ENCODE results near the gene FAM136A.

The FAM136A gene

DNA sequence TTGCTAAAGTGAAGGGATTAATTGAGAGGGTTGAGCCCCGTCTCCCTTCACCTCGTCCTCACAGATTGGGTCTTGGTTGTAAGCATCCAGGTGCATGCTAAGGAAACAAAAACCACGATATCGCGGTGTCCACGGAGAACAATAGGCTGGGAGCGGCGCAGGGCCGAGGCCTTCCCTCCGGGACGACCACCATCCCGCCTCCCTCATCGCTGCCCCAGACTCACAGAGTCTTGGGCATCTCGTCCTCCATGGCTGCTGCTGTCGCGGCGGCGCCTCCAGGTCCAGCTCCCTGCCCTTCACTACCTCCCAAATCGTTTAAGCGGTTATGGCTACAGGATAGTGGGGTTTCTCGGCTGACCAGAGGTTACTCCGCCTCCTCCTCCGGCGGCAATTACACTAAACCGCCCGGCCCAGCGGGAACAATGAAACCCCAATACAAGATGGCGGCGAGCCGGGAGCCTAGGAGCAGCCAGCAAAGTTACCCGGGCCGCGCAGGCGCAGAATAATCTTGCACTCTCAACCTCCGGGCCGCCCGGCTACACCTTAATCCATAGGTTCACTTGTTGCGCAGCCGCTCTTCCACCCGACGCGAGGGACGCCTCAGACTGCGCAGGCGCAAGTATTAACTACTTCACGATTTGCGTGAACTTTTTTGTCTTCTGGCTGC is 53.6 kb downstream of the FAM136A start, which contains the start of gene TIA1:
Gene TIA1 (minus strand): TSS at position 448 of the 667 bp plus-strand sequence. CDS start 198 bp downstream, at position 250.
- H3K79me2 ChIP-seq (ENCODE audit: low read length), result peaks cover 50% of the 10 kb centered on the region
- H3F3A ChIP-seq (ENCODE audit: insufficient read depth, low read length), result peaks cover 19% of the 10 kb centered on the region
- TF ChIP-seq, protein P1, sequence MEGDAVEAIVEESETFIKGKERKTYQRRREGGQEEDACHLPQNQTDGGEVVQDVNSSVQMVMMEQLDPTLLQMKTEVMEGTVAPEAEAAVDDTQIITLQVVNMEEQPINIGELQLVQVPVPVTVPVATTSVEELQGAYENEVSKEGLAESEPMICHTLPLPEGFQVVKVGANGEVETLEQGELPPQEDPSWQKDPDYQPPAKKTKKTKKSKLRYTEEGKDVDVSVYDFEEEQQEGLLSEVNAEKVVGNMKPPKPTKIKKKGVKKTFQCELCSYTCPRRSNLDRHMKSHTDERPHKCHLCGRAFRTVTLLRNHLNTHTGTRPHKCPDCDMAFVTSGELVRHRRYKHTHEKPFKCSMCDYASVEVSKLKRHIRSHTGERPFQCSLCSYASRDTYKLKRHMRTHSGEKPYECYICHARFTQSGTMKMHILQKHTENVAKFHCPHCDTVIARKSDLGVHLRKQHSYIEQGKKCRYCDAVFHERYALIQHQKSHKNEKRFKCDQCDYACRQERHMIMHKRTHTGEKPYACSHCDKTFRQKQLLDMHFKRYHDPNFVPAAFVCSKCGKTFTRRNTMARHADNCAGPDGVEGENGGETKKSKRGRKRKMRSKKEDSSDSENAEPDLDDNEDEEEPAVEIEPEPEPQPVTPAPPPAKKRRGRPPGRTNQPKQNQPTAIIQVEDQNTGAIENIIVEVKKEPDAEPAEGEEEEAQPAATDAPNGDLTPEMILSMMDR (IDR thresholded peaks at IDR 0.05; ENCODE audit: low read length), result no peak
- no peak for TF ChIP-seq EZH2phosphoT487 (IDR thresholded peaks at IDR 0.05; ENCODE audit: low read length)
- TF ChIP-seq EZH2 (optimal IDR thresholded peaks at IDR 0.05; ENCODE audit: low read depth, low read length), result no peak
- no peaks in the 10 kb centered on the region for H3K36me3 ChIP-seq (replicated peaks; ENCODE audit: insufficient read depth, low read length)
- 0 out of 2 replicates have a peak, but pooled peaks cover 3% of the 10 kb centered on the region for H3K4me1 ChIP-seq (ENCODE audit: low read length)
- H3K9ac ChIP-seq (ENCODE audit: low read length), result peak within 1 kb of the TSS; percentile 90
- H3K27me3 ChIP-seq (replicated peaks; ENCODE audit: insufficient read depth, low read length), result no peaks in the 10 kb centered on the region
- H3K9me2 ChIP-seq (replicated peaks; ENCODE audit: insufficient read depth, low read length), result no peaks in the 10 kb centered on the region
- H3K4me3 ChIP-seq (ENCODE audit: low read length), result peak within 1 kb of the TSS; percentile 91
- H2AFZ ChIP-seq (ENCODE audit: low read length), result peak within 1 kb of the TSS; percentile 74
- H4K20me1 ChIP-seq (ENCODE audit: insufficient read depth, low read length), result peaks cover 5% of the 10 kb centered on the region; the same call in 1 of the 2 replicates
- peak; percentile 100 for DNase-seq
- H3K4me2 ChIP-seq (ENCODE audit: low read depth, low read length), result peak within 1 kb of the TSS; percentile 59
- peak within 1 kb of the TSS; percentile 93 for H3K27ac ChIP-seq (ENCODE audit: low read length)
- no peaks in the 10 kb centered on the region for H3K9me3 ChIP-seq (replicated peaks; ENCODE audit: insufficient read depth, low read length)

DNA sequence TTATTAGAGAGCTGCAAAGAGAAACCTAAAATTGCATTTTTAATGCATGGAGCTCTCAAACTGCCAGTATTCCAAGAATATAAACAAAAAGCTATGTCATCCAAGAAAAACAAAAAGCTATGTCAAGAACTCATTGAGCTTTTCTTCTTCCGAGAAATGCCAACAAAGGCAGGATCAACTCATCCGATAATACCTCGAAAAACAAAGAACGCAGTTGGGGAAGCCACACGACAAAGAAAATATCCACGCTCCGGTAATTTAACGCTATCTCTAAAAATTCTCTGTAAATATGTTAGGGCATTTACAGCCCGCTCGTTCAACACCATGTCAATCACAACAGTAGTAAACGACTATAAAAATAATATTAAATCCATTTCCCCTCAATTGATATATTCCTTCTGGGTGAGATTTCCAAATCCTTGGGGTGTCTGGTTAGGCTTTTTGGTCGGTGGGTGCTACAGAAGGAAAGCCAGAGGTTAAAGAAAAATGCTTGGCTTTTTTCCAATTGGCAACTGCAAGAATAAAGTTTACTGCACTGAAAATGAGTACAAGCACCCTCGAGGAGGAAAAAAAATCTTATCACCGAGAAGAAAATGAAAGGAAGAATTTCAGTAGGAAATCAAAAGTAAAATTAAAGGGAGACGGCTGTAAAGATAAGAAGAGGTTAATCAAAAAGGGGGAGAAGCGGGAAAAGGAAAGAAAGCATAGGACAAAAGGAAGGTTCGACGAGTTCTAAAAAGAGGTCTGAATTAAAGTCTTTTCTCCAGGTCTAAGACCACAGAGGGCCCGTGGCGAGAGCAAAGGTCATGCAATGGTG is 54.3 kb downstream of the FAM136A start:
- Histone ChIP-seq H3K27ac (ENCODE audit: low read length) (peak overlapping the region; percentile 93), H4K20me1 (ENCODE audit: insufficient read depth, low read length) (peaks cover 11% of the 10 kb centered on the region; the same call in 1 of the 2 replicates), H3K9me2 (replicated peaks; ENCODE audit: insufficient read depth, low read length) (no peaks in the 10 kb centered on the region), H2AFZ (ENCODE audit: low read length) (peak overlapping the region; percentile 74), H3K4me1 (ENCODE audit: low read length) (0 out of 2 replicates have a peak, but pooled peaks cover 3% of the 10 kb centered on the region), H3K9ac (ENCODE audit: low read length) (peak overlapping the region; percentile 90), H3F3A (ENCODE audit: insufficient read depth, low read length) (peaks cover 19% of the 10 kb centered on the region), H3K4me3 (ENCODE audit: low read length) (peak overlapping the region; percentile 91), H3K27me3 (replicated peaks; ENCODE audit: insufficient read depth, low read length) (no peaks in the 10 kb centered on the region), H3K36me3 (replicated peaks; ENCODE audit: insufficient read depth, low read length) (no peaks in the 10 kb centered on the region), H3K79me2 (ENCODE audit: low read length) (peaks cover 58% of the 10 kb centered on the region), H3K4me2 (ENCODE audit: low read depth, low read length) (peak overlapping the region; percentile 59), H3K9me3 (replicated peaks; ENCODE audit: insufficient read depth, low read length) (no peaks in the 10 kb centered on the region)
- peak; percentile 60 for DNase-seq
- TF ChIP-seq, protein P1 (IDR thresholded peaks at IDR 0.05; ENCODE audit: low read length), result no peak
- TF ChIP-seq EZH2 (optimal IDR thresholded peaks at IDR 0.05; ENCODE audit: low read depth, low read length), result no peak
- no peak for TF ChIP-seq EZH2phosphoT487 (IDR thresholded peaks at IDR 0.05; ENCODE audit: low read length)

All from MM.1S (cell line).